SU-DHL-6 (cell line): Measurements from ENCODE around the gene TMEM43.

Source experiments
- H2AFZ ChIP-seq: fragments of 200-600 bp; sonication (generic); 2 replicates; pipeline ENCODE4 v1.6.1; 2014; ENCODE audit warnings: low read depth, mild to moderate bottlenecking, moderate library complexity, mixed read lengths, antibody characterized with exemption, low read length; ENCODE audit not compliant: severe bottlenecking
- H3F3A ChIP-seq: fragments of 200-600 bp; shearing (Covaris generic); 2 replicates; pipeline ENCODE4 v1.6.0; 2016; ENCODE audit warnings: antibody characterized with exemption, mild to moderate bottlenecking; ENCODE audit not compliant: insufficient read depth
- H3K27ac ChIP-seq: fragments of 200-600 bp; sonication (generic); 2 replicates; pipeline ENCODE4 v1.5.1; 2016; ENCODE audit warnings: low read depth, mild to moderate bottlenecking, low read length, moderate library complexity, mixed read lengths
- H3K27me3 ChIP-seq: fragments of 200-600 bp; sonication (generic), shearing (Covaris generic); 2 replicates; pipeline ENCODE4 v1.6.0; 2014; ENCODE audit warnings: mild to moderate bottlenecking, low read length
- H3K36me3 ChIP-seq: fragments of 200-600 bp; sonication (generic); 2 replicates; pipeline ENCODE4 v1.6.1; 2014; ENCODE audit warnings: mild to moderate bottlenecking, low read length, mixed read lengths
- H3K4me2 ChIP-seq: fragments of 300-600, 200-600 bp; shearing (Covaris generic), sonication (generic); 2 replicates; pipeline ENCODE4 v1.6.0; 2014; ENCODE audit warnings: low read length, low read depth, mild to moderate bottlenecking; ENCODE audit not compliant: poor library complexity, severe bottlenecking
- H3K4me3 ChIP-seq: fragments of 200-600 bp; sonication (generic); 2 replicates; pipeline ENCODE4 v1.5.1; 2014; ENCODE audit warnings: antibody characterized with exemption, low read length, mild to moderate bottlenecking, mixed read lengths; ENCODE audit not compliant: insufficient read depth, poor library complexity, severe bottlenecking
- H3K79me2 ChIP-seq: fragments of 200-600 bp; sonication (generic); 2 replicates; pipeline ENCODE4 v1.6.1; 2014; ENCODE audit warnings: mild to moderate bottlenecking, low read length, moderate library complexity; ENCODE audit not compliant: insufficient read depth
- H3K9ac ChIP-seq: fragments of 200-600 bp; sonication (generic); 2 replicates; pipeline ENCODE4 v1.7.0; 2014; ENCODE audit warnings: mild to moderate bottlenecking, low read length
- H3K9me2 ChIP-seq: fragments of 200-600 bp; sonication (generic); replicated peaks from 2 replicates; pipeline ENCODE4 v1.6.1; 2014; ENCODE audit warnings: low read length; ENCODE audit not compliant: insufficient read depth
- H3K9me3 ChIP-seq: fragments of 200-600 bp; sonication (generic); 2 replicates; pipeline ENCODE4 v1.6.1; 2014; ENCODE audit warnings: low read length, mixed read lengths; ENCODE audit not compliant: insufficient read depth
- H4K20me1 ChIP-seq: fragments of 200-600 bp; sonication (generic); 2 replicates; pipeline ENCODE4 v1.6.1; 2014; ENCODE audit warnings: low read depth, mild to moderate bottlenecking, antibody characterized with exemption, low read length, moderate library complexity, mixed read lengths
- CTCF ChIP-seq: fragments of 200-600 bp; sonication (generic); IDR thresholded peaks from one replicate; pipeline ENCODE4 v1.5.1; 2017; ENCODE audit warnings: antibody characterized with exemption, mild to moderate bottlenecking, low read length, moderate library complexity; ENCODE audit not compliant: insufficient read depth, poor library complexity, severe bottlenecking
- EZH2phosphoT487 ChIP-seq: fragments of 200-600 bp; sonication (generic), shearing (Covaris generic); conservative IDR thresholded peaks from 2 replicates; pipeline ENCODE4 v1.6.1; 2018; ENCODE audit warnings: mild to moderate bottlenecking, antibody characterized with exemption, low read length, moderate library complexity, mixed read lengths

The TMEM43 gene

GRCh38 chr3:14135581-14135980 is 10.7 kb downstream of the TMEM43 start:
- Histone ChIP-seq H3K79me2 (no peaks in the 10 kb centered on the region), H3K4me2 (no peak overlapping the region), H3K27ac (no peak overlapping the region), H3K9ac (no peak overlapping the region), H3K4me3 (no peak overlapping the region), H3F3A (no peaks in the 10 kb centered on the region), H3K27me3 (no peaks in the 10 kb centered on the region), H3K9me2 (no peaks in the 10 kb centered on the region), H3K9me3 (no peaks in the 10 kb centered on the region), H2AFZ (no peak overlapping the region), H4K20me1 (no peaks in the 10 kb centered on the region), H3K36me3 (no peaks in the 10 kb centered on the region)
- TF ChIP-seq EZH2phosphoT487 (no peak), CTCF (no peak)

- Histone ChIP-seq H2AFZ (no peak overlapping the region), H3K4me2 (no peak overlapping the region), H3K27me3 (no peaks in the 10 kb centered on the region), H3K36me3 (no peaks in the 10 kb centered on the region), H3F3A (no peaks in the 10 kb centered on the region), H4K20me1 (no peaks in the 10 kb centered on the region), H3K9ac (no peak overlapping the region), H3K4me3 (no peak overlapping the region), H3K9me2 (no peaks in the 10 kb centered on the region), H3K79me2 (no peaks in the 10 kb centered on the region), H3K9me3 (no peaks in the 10 kb centered on the region), H3K27ac (no peak overlapping the region)
- TF ChIP-seq CTCF (no peak), EZH2phosphoT487 (no peak)
Observed at GRCh38 chr3:14137004-14137403, 12.2 kb downstream of the TMEM43 start.

- Histone ChIP-seq H3F3A (no peaks in the 10 kb centered on the region), H2AFZ (no peak overlapping the region), H3K27ac (no peak overlapping the region), H3K36me3 (no peaks in the 10 kb centered on the region), H3K4me3 (no peak overlapping the region), H3K9ac (no peak overlapping the region), H3K9me3 (no peaks in the 10 kb centered on the region), H3K9me2 (no peaks in the 10 kb centered on the region), H3K79me2 (no peaks in the 10 kb centered on the region), H3K4me2 (no peak overlapping the region), H3K27me3 (no peaks in the 10 kb centered on the region), H4K20me1 (no peaks in the 10 kb centered on the region)
- TF ChIP-seq CTCF (no peak), EZH2phosphoT487 (no peak)
Observed at GRCh38 chr3:14137445-14137844, 12.6 kb downstream of the TMEM43 start.
